Iris pigment epithelial cell (primary cell): ENCODE data around the gene SEC14L6.

Experiments used
- DNase-seq: peaks from one replicate; pipeline ENCODE4 v3.0.0-alpha.2; 2011; ENCODE audit warnings: low read depth

Gene SEC14L6

DNA sequence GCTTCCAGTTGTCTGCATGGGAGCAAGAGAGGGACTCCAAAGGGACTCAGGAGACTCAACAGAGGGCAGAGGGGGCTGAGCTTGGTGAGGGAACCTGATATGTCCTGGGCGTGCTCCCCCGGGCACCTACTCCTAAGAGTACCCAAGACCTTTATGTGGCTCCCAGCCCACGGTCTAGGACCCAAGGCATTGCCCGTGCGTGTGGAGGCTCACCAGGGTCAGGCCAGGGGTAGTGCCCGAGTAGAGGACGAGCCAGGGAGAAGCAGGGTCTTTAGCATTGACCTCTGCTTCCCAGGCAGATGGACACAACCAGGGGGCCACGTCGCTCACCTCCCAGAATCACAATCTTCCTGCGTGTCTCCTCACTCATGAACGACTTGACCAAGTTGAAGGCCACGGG, 54.4 kb downstream of the SEC14L6 start:
- no peak for DNase-seq

DNA sequence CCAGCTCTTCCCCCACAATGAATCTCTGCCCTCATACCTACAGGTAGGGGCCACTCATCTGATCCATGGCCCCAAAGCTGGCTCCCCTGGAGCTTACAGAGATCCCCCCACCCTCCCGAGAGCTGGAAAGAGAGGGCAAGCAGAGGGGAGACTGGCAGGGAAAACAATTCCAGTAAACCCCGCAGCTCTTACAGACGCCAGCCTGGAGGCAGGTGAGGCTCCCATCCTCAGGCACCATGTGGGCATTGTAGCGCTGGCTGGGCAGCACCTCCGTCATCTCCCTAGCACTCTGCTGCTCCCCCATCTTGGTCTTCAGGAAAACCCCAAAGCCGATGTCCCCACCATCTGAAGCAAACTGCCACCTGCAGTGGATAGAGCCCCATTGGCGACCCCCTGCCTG, 55.2 kb downstream of the SEC14L6 start:
- DNase-seq, result no peak

DNA sequence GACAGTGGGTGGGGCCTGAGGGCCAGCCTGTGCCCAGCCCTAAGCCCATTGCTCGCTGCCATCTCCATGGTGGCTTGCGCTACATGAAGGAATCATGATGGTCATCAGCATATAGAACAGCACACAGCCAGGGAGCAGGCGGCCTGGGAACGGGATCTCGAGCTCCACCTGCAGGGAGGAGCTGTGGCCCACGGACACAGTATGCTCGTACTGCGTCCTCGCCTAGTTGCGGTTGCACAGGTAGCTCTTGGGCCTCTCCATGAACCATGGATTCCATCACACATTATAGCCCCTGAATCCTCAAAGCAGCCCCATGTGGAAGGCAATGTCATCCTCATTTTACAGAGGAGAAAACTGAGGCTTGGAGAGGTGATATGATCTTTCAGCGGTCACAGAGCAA, 56.1 kb downstream of the SEC14L6 start:
- DNase-seq, result no peak

DNA sequence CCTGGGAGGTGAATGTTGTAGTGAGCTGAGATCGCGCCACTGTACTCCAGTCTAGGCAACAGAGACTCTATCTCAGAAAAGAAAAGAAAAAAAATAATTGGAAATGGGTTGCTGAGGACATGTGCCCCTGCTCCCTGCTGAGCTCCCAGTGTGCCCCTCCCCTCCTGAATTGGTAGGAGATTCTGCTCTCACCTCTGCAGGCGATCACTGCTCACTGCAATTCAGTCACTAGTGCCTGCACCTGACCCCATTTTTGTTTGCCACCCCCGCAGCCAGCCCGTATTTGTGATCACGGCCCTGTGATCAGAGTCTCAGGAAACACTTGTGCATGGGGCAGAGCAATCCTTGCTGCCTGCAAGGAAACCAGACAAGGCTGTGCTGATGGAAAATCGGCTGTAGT, 58.4 kb downstream of the SEC14L6 start:
- DNase-seq, result no peak

DNA sequence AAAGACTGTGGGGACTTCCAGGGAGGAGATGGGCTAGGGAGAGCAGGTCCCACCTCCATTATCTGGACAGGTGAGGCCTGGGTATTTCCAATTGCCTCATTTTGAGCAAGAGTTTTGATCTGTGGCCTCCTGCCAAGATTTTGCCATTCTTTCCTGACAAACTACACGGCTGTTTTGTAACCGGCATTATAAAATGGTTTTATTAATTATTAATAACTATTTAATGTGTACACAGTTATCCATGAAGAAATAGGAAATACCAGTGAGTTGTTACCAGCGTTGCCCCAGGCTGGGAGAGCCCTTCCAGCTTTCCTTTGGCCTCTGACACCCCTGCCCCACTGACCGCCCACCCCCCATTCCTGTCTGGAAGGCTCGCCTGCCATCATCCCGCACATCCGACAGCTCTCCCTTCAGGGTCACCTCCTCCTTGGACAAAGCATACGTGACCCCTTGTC, 59.9 kb downstream of the SEC14L6 start:
- no peak for DNase-seq

DNA sequence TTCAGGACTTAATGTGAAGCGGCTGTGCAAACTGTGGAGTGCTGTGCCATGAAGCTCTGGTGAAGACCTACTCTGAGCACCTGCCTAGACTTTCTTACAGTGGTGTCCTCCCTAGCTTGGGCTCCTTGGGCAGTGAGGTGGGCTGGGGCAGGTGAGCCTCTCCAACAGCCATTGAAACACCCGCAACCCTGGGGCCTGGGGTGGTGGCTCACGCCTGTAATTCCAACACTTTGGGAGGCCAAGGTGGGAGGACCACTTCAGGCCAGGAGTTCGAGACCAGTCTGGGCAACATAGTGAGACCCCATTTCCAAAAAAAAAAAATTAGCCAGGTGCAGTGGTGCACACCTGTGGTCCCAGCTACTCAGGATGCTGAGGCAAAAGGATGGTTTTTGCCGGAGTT, 60.4 kb downstream of the SEC14L6 start:
- no peak for DNase-seq

DNA sequence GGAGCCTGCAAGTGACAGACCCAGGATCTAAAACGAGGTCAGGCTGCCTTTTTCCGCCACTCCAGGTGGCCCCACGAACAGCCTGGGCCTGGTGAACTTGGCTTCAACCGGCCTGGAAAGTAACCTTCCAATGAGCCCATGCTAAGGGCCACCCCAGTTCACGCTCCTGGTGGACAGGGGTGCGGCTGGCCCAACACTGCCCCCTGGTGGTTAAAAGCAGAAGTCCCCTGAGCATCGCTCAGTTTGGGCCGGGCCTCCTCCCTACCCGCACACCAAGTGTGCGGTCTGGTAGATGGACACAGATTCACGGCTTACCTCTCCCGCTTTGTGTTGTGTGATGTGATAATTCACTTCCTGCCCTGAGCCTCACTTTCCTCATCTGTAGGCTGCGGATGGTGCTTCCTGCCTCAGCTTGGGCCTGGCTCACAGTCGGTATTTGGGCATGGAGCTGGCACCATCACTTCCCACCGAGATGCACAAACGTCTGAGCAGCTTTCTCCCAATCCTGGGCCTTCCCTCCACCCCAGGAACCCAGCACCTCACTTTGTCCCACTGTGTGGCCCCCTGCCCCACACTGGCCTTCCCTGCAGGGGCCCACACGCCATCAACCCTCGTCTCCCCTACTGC, 61.1 kb downstream of the SEC14L6 start:
- peak; percentile 26 for DNase-seq

DNA sequence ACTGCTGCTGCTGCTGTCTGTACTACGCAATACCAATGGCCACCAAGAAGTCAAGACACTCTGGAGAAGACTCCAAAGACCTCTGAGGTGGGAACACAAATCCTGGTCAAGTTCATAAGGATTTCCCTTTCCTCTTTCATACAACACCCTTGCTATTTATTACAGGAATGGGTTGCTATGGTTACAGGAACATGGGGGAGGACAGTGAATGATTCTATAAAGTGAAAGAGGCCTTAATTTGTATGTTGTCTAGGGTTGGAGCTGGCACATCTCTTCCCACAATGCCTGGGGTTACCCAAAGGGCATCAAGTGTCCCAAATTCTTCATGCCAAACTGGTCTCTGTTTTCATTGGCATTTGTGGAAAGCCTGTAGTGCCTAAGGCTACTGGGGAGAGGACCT, 63.4 kb downstream of the SEC14L6 start:
- no peak for DNase-seq

DNA sequence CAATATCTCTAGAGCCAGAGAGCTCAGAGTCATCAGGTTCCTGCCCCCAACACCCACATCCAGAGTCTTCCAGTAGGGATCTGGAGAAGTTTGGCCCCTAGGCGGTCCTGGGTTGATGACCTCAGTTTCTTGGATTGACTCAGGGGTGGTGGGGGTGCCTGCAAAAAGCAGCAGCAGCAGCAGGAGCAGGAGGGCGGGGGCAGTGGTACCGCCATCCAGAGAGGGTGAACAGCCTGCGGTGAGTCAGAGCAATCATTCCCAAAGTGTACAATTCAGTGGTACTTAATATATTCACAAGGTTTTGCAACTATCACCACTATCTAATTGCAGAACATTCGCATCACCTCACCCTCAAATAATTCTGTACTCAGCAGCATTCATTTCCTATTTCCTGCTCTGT, 64.8 kb downstream of the SEC14L6 start:
- DNase-seq, result peak; percentile 9

DNA sequence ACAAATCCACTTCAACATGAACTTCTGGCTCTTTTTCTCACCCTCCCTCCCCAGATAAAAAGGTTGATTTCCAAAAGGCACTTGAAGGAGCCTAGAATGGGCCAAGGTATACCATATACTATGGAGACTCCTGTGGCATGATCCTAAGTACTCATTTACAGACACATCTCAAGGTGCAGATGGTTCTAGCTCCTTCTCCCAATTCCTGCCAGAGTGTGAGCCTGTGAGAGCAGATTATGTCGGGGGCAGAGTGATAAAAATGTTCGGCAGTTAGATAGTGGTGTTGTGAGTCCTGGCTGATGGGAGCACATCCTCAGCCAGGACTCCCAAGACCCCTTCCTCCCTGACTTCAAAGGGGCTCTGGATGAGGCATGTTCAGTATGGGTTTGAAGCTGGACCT, 66.6 kb downstream of the SEC14L6 start:
- no peak for DNase-seq

DNA sequence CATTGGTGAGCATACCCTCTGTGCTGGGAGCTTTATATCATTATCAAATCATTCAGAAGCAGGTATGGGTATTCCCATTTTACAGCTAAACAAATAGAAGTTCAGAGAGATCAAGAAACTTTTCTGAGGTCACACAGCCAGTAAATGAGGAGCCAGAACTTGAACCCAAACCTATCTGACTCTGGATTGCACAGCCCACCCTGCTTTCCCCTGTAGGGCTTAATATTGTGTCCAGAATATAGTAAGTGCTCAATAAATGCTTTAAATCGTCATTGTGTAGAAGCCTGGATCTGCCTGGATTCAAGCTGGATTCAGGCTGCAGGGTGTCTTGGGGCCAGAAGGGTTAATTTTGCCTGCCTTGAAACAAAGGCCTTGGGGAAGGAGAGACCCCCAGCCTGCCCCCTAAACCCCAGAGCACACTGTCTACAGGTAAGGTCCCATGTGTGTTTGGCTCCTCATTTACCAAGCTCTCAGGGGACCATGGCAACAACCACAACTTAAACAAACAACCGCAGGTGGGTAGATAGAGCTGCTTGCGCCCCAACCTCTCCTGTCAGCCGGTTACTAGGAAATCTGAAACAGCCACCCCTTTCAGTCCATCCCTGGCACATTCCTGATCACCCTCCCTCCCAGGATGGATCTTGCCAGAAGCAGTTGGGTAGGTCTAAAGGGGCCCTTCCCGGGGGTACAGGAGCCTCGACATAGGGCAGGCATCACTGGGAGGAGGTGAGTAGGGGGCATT, 71.7 kb downstream of the SEC14L6 start:
- no peak for DNase-seq

DNA sequence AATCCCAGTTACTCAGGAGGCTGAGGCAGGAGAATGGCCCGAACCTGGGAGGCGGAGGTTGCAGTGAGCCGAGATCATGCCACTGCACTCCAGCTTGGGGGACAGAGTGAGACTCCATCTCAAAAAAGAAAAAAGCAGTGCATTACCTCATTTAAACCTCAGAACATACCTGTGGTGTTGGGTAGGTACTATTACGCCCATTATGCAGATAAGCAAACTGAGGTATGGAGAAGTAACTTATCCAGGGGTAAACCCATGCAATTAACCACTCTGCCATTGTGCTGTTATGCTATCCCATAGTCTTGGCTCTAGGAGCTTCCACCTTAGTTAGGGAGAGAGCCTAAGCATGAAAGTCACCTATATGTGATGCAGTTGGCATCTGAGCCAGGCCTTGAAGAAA, 72.4 kb downstream of the SEC14L6 start:
- no peak for DNase-seq

DNA sequence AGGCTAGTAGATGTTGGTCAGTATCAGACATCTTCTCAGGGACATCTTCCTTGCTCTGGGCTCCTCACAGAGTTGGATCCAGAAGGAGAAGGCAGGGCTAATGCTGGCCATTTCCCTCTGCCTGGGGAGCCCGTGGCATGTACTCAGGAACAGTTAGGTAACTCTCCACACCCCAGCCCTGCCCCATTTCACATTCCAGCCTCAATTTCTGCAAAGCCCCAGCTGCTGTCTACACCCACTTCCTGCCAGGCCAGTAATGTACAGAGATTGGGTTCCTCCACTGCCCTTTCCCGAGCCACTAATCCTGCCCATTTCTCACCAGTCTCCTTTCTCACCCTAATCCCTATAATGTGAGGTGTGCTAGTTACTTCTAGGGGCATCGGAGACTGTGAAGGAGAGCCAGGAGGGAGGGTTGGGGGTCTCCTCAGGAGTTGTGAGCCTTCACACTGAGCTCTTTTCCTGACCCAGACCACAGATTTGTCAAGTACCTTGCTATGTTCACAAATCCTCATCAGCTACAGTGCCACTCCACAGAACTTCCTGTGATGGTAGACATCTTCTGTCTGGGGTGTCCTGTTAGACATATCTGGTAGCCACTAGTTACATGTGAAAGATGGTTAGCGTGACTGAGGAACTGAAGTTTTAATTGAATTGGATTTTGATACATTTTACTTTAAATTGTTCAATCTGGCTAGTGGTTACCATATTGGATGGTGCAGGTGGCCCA, 73.4 kb downstream of the SEC14L6 start:
- DNase-seq, result no peak
